ENCODE measurements around the gene STK32C.
"Not testable (repeated sequence)": the region's sequence is repeated elsewhere in the genome, so short reads cannot be mapped to it uniquely, and the experiment has no call there.

The STK32C gene

GRCh38 chr10:132163826-132164515, 143.8 kb downstream of the STK32C start:
- DNase-seq: no peak

- DNase-seq: peak; percentile 88
Observed at GRCh38 chr10:132163278-132163765, 144.4 kb downstream of the STK32C start.

- DNase-seq: no peak
Observed at GRCh38 chr10:132162590-132163277, 145.0 kb downstream of the STK32C start.

- no peak for DNase-seq
Observed at GRCh38 chr10:132162021-132162531, 145.7 kb downstream of the STK32C start.

GRCh38 chr10:132160834-132161622, 146.7 kb downstream of the STK32C start:
- DNase-seq: not testable (repeated sequence)

- not testable (repeated sequence) for DNase-seq
Observed at GRCh38 chr10:132160231-132160630, 147.5 kb downstream of the STK32C start.

- not testable (repeated sequence) for DNase-seq
Observed at GRCh38 chr10:132159302-132160230, 148.2 kb downstream of the STK32C start.

- DNase-seq: no peak
Observed at GRCh38 chr10:132158823-132159222, 148.9 kb downstream of the STK32C start.

GRCh38 chr10:132158122-132158741, 149.5 kb downstream of the STK32C start:
- no peak for DNase-seq

Measured in islet precursor cell (in vitro differentiated cells).